GM19452 (cell line): ENCODE results near the gene SACS.
"Not testable (repeated sequence)": the region's sequence is repeated elsewhere in the genome, so short reads cannot be mapped to it uniquely, and the experiment has no call there.

Experiments used
- ATAC-seq: cut with Tn5 transposase; IDR thresholded peaks from one replicate; pipeline ENCODE4 v1.9.1; 2021; ENCODE audit not compliant: unreplicated experiment

The SACS gene

DNA sequence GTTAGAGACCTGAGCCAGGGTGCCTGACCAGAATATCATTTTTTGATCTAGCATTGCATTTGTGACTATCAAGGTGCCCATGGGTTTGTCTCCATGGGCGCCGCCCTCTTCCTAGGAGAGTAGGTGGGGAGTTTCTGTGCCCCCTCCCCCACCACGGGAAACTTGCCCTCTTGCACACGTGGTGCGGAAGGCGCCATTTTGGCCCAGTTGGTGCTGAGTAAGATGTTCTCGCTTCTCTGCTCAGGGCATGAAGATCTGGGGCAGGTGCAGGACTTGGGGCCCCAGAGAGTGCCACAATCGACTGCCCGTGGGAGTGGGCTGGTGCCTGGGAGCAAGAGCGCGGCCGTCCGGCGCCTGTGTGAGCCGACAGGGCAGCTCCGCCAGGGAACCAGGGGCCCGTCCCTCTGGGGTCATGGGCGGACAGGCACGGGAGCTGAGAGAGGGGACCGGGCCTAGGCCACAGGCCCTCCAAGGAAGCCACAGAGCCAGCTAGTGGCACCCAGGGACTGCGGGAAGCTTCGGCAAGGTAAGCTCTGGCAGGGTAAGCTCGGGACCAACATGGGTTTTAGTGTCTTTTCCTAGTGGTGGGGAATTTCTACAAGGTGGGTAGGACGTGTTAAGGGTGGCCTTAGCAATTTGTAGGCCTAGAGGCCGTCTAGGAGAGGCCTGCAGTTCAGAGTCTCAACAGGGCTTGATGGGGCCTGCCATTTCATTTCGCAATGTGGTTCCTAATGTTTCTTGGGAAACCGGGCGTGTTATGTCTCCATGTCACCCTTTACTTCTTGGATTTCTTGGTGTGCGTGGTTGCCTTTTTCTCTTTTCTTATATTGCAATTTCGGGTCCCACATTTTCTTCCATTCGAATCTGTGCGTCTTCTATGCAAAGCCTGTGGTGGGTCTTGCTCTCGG is 14.5 kb downstream of the SACS start:
- no peak for ATAC-seq

DNA sequence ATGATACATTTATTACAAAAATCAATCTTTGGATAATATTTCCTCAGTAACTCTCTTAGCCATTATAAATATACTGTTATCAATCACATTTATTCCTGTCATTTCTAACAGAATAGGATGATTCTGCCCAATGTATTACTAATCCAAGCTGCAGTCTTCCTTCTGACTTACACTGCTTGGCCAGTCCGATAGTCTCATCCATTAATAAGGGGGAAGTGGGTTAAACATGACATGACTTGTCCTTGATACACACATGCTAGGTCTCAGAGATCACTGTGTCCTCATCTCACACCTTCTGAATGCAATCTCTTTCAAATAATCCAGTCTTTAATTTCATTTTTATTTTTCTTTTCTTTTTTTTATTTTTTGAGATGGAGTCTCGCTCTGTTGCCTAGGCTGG is 18.8 kb downstream of the SACS start:
- ATAC-seq: no peak

DNA sequence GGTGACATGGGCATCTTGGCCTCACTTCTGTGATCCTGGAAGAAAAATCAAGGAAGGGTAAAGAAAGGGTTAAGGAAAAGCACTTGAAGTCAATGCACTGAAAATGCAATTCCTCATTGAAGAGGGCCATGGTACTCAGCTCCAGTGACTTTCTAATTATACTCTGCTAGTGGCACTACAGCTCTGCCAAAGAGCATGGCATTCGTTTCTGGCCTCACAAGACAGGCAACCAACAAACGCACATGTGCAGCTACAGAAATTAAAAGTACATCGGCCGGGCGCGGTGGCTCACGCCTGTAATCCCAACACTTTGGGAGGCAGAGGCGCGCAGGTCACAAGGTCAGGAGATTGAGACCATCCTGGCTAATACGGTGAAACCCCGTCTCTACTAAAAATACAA is 21.8 kb downstream of the SACS start:
- no peak for ATAC-seq

DNA sequence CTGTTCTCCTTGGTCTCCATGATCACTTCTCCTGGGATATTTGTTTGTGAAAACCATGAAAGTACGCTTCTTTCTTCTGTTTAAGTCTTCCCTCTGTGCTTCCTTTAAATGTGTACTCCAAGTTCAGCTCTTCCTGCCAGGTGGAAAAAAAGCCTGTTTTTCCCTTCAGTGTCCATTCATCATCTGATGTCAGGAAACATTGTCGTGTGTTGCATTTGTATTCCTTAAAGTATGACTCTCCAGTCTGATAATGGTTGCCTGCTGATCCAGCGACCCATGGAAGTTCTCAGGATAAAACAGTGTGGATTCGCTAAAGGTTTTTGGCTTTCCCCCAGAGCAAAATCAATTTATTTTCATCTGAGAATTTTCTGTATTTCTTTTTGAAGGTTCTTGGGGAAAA is 22.3 kb downstream of the SACS start:
- no peak for ATAC-seq

DNA sequence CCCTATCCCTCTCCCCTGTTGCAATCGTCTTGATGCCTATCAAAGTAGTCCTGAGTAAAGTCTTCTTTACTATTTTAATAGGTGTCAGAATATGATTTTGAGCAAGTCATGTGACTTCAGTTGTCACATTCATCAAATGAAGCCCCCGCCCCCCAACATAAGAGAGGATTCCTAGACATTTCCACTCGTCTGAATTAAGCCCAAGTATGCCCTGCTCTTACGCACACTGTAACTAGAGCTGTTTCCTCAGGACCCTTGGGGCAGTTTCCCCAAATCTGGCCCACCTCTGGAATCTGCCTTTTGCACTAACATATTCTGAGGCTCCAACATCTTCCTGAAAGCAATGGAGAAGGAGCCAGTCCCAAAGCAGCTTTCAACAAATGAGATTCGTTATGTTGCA is 25.5 kb downstream of the SACS start:
- no peak for ATAC-seq

DNA sequence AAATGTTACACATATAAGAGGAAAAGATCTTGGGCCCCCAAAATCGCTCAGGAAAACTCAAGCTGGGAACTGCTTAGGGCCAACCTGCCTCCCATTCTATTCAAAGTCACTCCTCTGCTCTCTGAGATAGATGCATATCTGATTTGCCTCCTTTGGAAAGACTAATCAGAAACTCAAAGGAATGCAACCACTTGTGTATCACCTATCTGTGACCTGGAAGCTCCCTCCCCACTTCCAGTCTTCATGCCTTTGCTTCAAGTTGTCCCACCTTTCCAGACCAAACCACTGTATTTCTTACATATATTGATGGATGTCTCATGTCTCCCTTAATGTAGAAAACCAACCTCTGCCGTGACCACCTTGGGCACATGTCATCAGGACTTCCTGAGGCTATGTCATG is 32.3 kb downstream of the SACS start:
- not testable (repeated sequence) for ATAC-seq

DNA sequence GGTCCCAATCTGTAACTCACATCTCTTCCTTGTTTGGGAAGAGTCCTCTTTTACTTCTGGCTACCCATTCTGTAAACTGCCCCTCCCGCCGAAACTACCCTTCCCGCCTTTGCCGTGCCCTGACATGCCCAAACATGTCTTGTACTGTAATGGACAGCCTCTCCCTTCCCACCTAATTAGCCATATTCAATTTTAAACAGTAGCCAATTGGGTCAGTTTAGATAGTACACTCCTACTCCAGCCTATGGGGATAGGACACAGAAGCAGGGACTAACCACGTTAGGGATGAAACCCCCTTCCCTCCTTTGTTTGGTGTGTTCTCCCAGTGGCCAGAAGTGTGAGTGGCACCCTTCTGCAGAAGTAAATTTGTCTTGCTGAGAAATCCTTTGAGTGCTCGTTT is 34.2 kb downstream of the SACS start:
- no peak for ATAC-seq

DNA sequence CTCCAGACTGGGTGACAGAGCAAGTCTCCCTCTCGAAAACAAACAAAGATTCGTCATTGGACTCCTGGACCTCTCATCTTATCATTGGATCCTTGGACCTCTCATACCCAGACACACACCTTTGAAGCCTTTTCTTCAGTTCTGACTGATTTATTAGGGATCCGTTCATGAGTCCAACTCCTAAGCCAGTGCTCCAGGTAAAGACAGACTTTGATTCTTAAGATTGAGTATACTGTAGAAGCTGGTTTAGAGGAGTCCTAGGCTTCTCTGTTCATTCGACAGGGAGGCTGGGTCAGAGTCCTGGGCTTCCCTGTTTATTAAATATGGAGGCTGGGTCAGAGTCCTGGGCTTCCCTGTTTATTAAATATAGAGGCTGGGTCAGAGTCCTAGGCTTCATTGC is 38.7 kb downstream of the SACS start:
- no peak for ATAC-seq

DNA sequence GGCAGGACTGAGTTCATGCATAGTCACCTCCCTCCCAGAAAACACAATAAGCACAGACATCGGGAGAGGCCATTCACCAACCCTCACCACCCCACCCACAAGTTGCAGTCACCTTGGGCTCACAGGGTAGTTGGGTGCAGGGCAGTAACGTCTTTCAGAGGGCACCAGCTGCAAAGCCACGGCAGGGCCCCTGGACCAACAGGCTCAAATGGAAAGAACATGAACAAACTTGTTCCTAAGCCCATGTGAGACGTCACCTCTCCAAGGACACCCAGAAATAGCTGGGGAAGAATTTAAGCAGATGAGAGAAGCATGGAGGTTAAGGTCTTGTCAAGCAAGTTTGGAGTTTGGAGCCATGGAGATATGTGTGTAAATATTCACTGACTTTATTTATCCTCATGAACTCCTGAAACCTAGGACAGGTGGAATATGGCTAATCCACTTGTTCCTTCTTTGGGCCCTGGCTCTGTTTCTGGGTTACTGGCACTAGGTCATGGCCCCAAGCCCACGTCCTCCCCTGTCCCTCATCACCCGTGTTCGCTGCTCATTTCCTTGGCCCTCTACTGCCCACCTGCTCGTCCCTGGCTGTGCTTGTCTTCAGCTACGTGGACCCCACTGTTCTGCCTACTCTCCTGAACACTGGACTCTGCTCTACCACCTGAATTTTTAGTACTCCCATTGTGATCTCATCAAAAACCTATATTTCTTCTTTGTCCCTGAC is 40.4 kb downstream of the SACS start:
- ATAC-seq: no peak

DNA sequence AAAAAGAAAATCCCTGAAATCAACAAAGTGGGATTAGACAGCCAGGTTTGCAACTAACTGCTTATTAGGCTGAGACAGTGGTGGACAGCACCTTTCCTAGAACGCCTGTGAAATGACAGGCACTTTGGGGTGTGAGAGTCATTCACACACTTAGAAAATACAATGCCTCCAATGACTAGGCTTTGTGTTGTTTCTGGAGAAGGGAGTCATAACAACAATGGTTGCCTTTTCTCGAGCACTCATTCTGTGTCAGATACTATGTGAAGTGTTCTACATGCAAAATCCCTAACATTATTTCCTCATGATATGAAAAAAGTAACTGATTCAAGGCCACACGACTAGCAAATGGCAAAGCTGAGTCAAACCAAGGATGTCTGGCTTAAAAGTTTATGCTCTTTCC is 41.2 kb downstream of the SACS start:
- no peak for ATAC-seq

DNA sequence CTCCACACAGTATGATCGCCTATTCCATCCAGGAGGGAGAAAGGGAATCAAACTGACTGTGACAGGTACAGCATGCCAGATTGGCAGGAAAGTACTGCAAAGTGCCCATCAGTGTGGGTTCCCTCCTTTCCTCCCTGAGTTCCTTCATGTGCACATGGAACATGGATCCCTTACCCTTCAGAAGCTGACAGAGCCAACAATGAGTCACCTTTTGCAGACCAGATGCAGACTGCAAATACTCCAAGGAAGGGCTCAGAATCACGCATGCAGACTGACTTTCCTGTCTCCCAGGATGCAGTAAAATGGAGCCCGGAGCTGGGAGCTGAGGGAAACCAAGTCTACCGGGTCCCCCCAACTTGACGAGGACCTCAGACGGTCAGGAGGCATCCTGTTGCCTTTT is 41.8 kb downstream of the SACS start:
- ATAC-seq: no peak

DNA sequence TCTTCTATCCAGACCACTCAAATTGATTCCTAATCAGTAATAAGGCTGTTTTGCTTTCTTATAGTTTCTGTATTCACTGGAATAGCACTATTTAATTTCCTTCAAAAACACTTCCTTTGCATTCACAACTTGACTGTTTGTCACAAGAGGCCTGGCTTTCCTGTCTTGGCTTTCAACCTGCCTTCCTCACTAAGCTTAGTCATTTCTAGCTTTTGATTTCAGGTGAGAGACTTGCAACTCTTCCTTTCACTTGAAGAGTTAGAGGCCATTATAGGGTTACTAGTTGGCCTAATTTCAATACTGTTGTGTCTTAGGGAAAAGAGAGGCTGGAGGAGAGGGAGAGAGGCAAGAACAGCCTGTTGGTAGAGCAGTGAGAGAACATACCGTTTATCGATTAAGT is 47.0 kb downstream of the SACS start:
- peak; percentile 46 for ATAC-seq

DNA sequence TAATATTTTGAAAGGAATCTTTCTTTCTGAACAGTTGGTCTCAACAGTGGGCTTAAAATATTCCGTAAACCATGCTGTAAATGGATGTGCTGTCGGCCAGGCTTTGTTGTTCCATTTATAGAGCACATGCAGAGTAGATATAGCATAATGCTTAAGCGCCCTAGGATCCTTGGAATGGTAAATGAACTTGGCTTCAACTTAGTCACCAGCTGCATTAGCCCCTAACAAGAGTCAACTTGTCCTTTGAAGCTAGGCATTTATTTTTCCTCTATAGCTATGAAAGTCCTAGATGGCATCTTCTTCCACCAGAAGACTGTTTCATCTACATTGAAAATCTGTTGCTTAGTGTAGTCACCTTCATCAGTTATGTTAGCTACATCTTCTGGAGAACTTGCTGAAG is 47.6 kb downstream of the SACS start:
- no peak for ATAC-seq

DNA sequence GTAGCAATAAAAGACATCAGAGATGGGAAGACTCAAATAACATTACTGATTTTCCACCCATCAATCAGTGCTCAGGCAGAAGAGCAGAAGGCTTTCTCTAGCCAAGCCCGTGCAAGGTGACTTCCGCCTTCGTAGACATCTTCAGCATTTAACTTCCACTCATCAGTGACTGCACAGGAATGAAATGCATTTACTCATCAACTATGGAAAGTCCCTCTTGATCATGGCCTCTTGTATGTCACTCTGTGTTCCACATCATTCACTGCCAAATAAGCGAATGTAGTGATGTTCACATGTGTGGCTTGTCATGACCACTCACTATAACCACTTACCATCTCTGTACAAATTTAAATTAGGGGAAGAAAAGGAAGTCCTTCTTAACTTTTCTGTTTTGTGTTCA is 49.4 kb downstream of the SACS start:
- peak; percentile 89 for ATAC-seq

DNA sequence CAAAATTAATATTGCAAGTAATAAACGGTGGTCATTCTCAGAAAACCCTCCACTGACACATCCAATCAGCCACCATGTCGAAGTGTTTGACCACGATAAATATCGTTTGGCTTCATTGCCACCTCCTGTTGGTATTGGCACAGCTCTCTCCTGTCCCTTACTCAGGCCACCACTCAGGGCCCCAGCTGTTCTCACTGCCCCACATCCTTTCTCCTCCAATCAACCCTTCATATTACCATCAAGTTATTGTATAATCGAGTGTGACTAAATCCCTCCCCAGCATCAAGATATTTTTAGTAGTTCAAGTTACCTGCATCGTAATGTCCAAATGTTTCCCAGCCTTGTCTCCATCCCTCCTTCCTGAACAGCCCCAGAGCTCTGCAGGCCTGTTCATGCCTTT is 50.4 kb downstream of the SACS start:
- no peak for ATAC-seq

DNA sequence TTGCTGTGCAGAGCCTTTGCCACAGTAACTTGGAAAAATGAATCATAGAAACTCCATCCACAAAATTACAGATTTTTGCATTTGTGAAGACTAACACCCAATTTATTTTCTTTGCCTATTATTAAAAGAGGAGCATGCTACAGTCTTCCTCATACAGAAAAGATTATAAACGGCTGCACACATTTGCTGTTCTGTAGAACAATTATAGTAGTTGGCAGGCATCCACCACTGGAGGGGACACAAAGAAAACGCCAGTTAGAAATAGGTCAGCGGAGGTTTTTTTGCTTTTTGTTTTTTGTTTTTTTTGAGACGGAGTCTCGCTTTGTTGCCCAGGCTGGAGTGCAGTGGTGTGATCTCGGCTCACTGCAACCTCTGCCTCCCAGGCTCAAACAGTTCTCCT is 51.6 kb downstream of the SACS start:
- no peak for ATAC-seq

DNA sequence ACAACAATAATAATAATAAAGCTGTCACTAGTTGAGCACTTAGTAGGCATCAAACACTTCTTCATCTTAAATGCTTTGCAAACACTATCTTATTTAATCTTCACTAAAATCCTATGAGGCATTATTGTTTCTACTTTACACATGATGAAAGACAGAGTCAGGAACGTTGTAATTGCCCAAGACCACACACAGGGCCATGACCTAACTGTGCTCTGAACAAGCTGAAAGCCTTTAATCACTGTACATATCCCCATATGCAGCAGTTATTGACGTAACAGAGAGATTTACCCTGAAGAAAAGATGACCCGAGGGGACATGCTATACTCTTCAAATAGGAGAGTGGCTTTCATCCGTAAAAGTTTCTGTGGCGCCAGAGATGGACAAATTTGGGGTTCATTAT is 53.0 kb downstream of the SACS start:
- no peak for ATAC-seq

DNA sequence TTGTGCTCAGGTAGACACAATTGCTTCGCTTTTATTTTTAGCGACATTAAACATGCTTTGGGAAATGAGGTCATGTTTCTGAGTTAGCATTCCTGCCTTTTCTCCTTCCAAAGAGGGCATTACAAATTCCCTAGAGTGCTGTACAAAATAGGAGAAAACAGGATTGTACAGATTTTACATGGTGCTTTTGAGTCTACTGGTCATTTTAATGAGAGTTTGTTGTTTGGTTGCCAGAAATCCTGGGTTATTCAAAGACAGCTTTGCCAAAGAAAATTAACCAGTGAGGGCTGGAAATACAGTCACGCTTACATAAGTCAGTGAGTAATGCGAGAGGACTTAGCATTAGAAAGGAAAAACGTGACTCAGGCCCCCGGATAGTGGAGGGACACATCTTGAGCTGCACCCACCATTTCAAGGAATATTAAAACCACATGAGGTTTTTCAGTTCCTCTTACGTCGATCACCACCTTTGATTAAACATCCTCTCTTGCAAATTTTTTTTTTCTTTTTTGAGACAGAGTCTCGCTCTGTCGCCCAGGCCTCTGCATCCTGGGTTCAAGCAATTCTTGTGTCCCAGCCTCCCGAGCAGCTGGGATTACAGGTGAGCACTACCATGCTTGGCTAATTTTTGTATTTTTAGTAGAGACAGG is 55.4 kb downstream of the SACS start:
- ATAC-seq: peak; percentile 32

DNA sequence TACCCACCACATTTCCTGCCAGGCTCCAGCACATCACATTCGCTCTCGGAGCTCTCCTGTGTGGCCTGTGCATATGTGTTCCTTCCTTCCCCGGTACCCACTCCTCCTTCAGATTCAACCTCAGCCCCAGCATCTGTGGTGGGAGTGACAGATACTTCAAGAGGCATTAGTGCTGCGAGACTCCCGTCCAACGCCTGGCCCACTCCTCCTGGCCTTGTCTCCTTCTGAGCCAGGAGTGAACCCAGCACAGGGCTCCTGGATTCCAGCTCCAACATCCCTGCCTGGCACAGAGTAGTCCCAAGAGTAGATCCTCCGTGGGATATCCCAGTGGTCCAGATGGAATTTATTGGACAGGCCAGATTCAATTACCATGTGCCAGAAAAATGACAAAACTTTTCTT is 55.9 kb downstream of the SACS start:
- no peak for ATAC-seq

DNA sequence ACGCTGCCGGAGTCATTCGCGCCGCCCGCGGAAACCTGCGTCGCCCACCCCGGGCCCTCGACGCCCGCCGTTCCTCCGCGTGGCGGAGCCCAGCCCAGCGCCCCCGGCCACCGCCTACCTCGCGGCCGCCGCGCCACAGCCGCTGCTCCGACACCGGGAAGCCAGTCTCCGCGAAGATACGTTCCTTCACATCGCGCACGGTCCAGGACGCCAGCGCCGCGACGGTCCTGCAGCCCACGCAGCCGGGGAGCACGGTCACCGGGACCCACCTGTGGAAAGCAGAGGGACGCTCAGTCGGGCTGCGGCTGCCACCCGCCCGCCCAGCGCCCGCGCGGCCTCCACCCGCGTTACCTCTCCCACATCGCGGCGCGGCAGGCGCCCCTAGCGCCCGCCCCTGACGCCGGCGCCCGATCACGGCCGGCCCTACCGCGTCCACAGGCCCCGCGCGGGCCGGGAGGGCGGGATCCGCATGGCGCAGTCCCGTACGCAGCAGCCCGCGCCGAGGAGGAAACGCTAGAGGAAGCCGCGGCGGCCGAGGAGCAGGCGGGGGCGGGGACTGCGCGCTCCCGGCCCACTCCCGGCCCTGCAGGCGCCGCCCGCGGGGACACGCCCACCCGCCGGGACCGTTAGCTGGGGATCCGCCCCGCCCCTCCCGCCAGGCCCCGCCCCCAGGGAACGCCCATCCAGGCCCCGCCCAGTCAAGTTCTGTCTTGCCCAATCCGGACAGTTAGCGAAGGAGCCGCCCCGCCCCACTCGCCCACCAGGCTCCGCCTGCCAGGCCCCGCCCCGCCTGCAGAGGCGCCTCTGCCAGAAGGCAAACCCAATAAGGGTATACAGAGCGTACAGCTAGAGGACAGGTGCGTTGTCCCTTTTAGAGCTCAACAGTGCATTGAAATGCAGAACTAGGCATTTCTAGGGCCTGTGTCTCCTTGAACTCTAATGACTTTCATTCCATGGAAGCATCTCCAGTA is 58.2 kb downstream of the SACS start:
- ATAC-seq: peak; percentile 80
